Bronchus fibroblast of lung (primary cell): Measurements from ENCODE around the gene TRAPPC3L. TPM values are rescaled to one million over a fixed set of nuclear protein-coding genes. Genes with fewer than 3 reads are reported as not detected.

Experiments
- total RNA-seq: library from RNA; depleted of rRNA; stranded (reverse); fragments of >200 nt; gene quantifications from 2 replicates; pipeline ENCODE4 v1.2.3, GENCODE V29; 2015

The TRAPPC3L gene
- not detected in 2 replicates for total RNA-seq

GRCh38 chr6:116545651-116546050 is at the start of gene TRAPPC3L:
TRAPPC3L (minus strand) TSS chr6:116545684; CDS start chr6:116545514, 170 bp downstream.

GRCh38 chr6:116570856-116571682 is 25.6 kb upstream of the TRAPPC3L start, which contains the start of gene RWDD1:
RWDD1 (plus strand) TSS chr6:116571504; CDS start chr6:116571583, 79 bp downstream.

GRCh38 chr6:116553451-116553850 is 8.0 kb upstream of the TRAPPC3L start, which contains the start of gene CALHM4:
CALHM4 (plus strand) TSS chr6:116553751; CDS start chr6:116553794, 43 bp downstream.

GRCh38 chr6:116511424-116512110 is 33.9 kb downstream of the TRAPPC3L start, which contains the start of gene CALHM5:
CALHM5 (plus strand) TSS chr6:116511639; CDS start chr6:116511697, 58 bp downstream.

GRCh38 chr6:116461331-116461931 is 84.1 kb downstream of the TRAPPC3L start, which contains the start of gene CALHM6:
CALHM6 (plus strand) TSS chr6:116461375; CDS start chr6:116461930, 555 bp downstream.

Other genes with a start within 250 kb of the TRAPPC3L start
- 22.4 and 25.0 TPM in 2 replicates for gene DSE, start 174.7 kb downstream of the TRAPPC3L start, total RNA-seq
- gene CALHM6, start 84.3 kb downstream of the TRAPPC3L start, total RNA-seq, result 1.8 and 2.2 TPM in 2 replicates
- 1.5 TPM in 2 replicates for gene CALHM5, start 34.0 kb downstream of the TRAPPC3L start, total RNA-seq
- not detected in 2 replicates for gene CALHM4, start 8.1 kb upstream of the TRAPPC3L start, total RNA-seq
- gene RWDD1, start 25.8 kb upstream of the TRAPPC3L start, total RNA-seq, result 22.1 and 29.8 TPM in 2 replicates
- gene RSPH4A, start 70.8 kb upstream of the TRAPPC3L start, total RNA-seq, result 0.17 TPM in 1 of 2 replicates, not detected in the other
- gene ZUP1, start 123.1 kb upstream of the TRAPPC3L start, total RNA-seq, result 8.2 and 8.9 TPM in 2 replicates
- 3.1 and 3.7 TPM in 2 replicates for gene KPNA5, start 135.5 kb upstream of the TRAPPC3L start, total RNA-seq
- gene FAM162B, start 220.0 kb upstream of the TRAPPC3L start, total RNA-seq, result 14.7 and 19.8 TPM in 2 replicates